ENCODE results near the gene PFN2. TPM values are rescaled to one million over a fixed set of nuclear protein-coding genes. Genes with fewer than 3 reads are reported as not detected.

Gene PFN2
- total RNA-seq, 1 donor from 2014 or later, result 176 TPM

GRCh38 chr3:149933008-149933407, 37.7 kb downstream of the PFN2 start:
- no peak for DNase-seq (ENCODE audit: low read depth, low spot score)

GRCh38 chr3:149920119-149920518, 50.6 kb downstream of the PFN2 start:
- DNase-seq (ENCODE audit: low read depth, low spot score), result no peak

DNA sequence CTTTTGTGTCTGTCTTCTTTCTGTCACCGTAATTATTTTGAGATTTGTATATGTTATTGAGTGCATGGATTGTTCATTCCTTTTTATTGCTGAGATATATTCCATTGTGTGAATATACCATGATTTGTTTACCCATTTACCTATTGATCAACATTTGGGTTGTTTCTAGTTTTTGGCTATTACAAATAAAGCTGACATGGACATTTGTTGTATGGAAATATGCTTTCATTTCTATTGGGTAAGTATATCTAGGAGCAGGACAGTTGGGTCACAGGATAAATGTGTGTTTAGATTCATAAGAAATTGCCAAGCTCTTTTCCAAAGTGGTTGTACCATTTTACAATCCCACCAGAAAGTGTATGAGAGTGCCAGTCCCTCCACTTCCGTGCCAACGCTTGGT, 51.2 kb downstream of the PFN2 start:
- no peak for DNase-seq (ENCODE audit: low read depth, low spot score)

GRCh38 chr3:149917124-149917667, 53.5 kb downstream of the PFN2 start:
- DNase-seq (ENCODE audit: low read depth, low spot score), result no peak

Other genes with a start within 250 kb of the PFN2 start
- gene COMMD2, start 218.4 kb downstream of the PFN2 start, total RNA-seq, result 31.6 and 40.4 TPM in 2 replicates
- gene ANKUB1, start 178.3 kb downstream of the PFN2 start, total RNA-seq, result not detected in 2 replicates
- 40.4 and 49.1 TPM in 2 replicates for gene RNF13, start 157.7 kb downstream of the PFN2 start, total RNA-seq

All from pulmonary artery endothelial cell (primary cell).